Astrocyte (in vitro differentiated cells and primary cell): ENCODE measurements around the gene OR9Q1. TPM values are rescaled to one million over a fixed set of nuclear protein-coding genes. Genes with fewer than 3 reads are reported as not detected.

Experiments used
- DNase-seq: peaks from one replicate; pipeline ENCODE4 v3.0.0-alpha.2; 2010; ENCODE audit warnings: low read depth
- FAIRE-seq: peaks from 2 replicates; lab custom pipeline; 2011; peaks lifted over from hg19 to GRCh38; lab: Jason Lieb, UNC
- H2AFZ ChIP-seq: 2 replicates; pipeline ENCODE4 v1.6.0; 2012; ENCODE audit warnings: low read depth, low read length, inconsistent platforms
- H3K27ac ChIP-seq: 2 replicates; pipeline ENCODE4 v1.5.1; 2011; ENCODE audit warnings: low read depth, low read length, inconsistent platforms
- H3K27me3 ChIP-seq: 2 replicates; pipeline ENCODE4 v1.6.0; 2011; ENCODE audit warnings: low read length, inconsistent platforms; ENCODE audit not compliant: insufficient read depth
- H3K36me3 ChIP-seq: 2 replicates; pipeline ENCODE4 v1.5.1; 2011; ENCODE audit warnings: low read length, inconsistent platforms; ENCODE audit not compliant: insufficient read depth
- H3K4me1 ChIP-seq: 2 replicates; pipeline ENCODE4 v1.5.1; 2011; ENCODE audit warnings: low read length, inconsistent platforms; ENCODE audit not compliant: insufficient read depth
- H3K4me2 ChIP-seq: 2 replicates; pipeline ENCODE4 v1.6.0; 2012; ENCODE audit warnings: low read length, inconsistent platforms
- H3K4me3 ChIP-seq: 2 replicates; pipeline ENCODE4 v1.5.1; 2011; ENCODE audit warnings: low read depth, mild to moderate bottlenecking, low read length, inconsistent platforms; ENCODE audit not compliant: insufficient read depth
- H3K79me2 ChIP-seq: 2 replicates; pipeline ENCODE4 v1.6.0; 2012; ENCODE audit warnings: mild to moderate bottlenecking, low read length, inconsistent platforms; ENCODE audit not compliant: insufficient read depth
- H3K9ac ChIP-seq: 2 replicates; pipeline ENCODE4 v1.6.0; 2012; ENCODE audit warnings: mild to moderate bottlenecking, low read length, inconsistent platforms
- H3K9me3 ChIP-seq: 2 replicates; pipeline ENCODE4 v1.5.1; 2012; ENCODE audit warnings: low read depth, mild to moderate bottlenecking, low read length, inconsistent platforms; ENCODE audit not compliant: insufficient read depth
- H4K20me1 ChIP-seq: 2 replicates; pipeline ENCODE4 v1.6.0; 2012; ENCODE audit warnings: low read length, inconsistent platforms; ENCODE audit not compliant: insufficient read depth
- H3K27ac Mint-ChIP-seq: one replicate; pipeline ENCODE4 v1.8.0; 2021; ENCODE audit warnings: mild to moderate bottlenecking, mixed read lengths; ENCODE audit not compliant: unreplicated experiment
- H3K27me3 Mint-ChIP-seq: one replicate; pipeline ENCODE4 v1.8.0; 2021; ENCODE audit warnings: low read depth, mixed read lengths; ENCODE audit not compliant: unreplicated experiment
- H3K36me3 Mint-ChIP-seq: one replicate; pipeline ENCODE4 v1.8.0; 2021; ENCODE audit warnings: low read depth, mixed read lengths; ENCODE audit not compliant: unreplicated experiment
- H3K4me1 Mint-ChIP-seq: one replicate; pipeline ENCODE4 v1.8.0; 2021; ENCODE audit warnings: low read depth, mixed read lengths; ENCODE audit not compliant: unreplicated experiment
- H3K4me3 Mint-ChIP-seq: one replicate; pipeline ENCODE4 v1.8.0; 2021; ENCODE audit warnings: mild to moderate bottlenecking, moderate library complexity, mixed read lengths; ENCODE audit not compliant: unreplicated experiment
- H3K9me3 Mint-ChIP-seq: one replicate; pipeline ENCODE4 v1.8.0; 2021; ENCODE audit warnings: mild to moderate bottlenecking, mixed read lengths; ENCODE audit not compliant: unreplicated experiment
- CTCF ChIP-seq: IDR thresholded peaks from 2 replicates; pipeline ENCODE4 v1.5.1; 2011; ENCODE audit warnings: low read depth, mild to moderate bottlenecking, inconsistent platforms, low read length, moderate library complexity; ENCODE audit not compliant: insufficient read depth
- EZH2 ChIP-seq: IDR thresholded peaks from 2 replicates; pipeline ENCODE4 v1.6.1; 2012; ENCODE audit warnings: mild to moderate bottlenecking, low read length, inconsistent platforms; ENCODE audit not compliant: insufficient read depth
- total RNA-seq: library from RNA; stranded (reverse); gene quantifications from 2 replicates; pipeline ENCODE4 v1.2.1, GENCODE V29; 2021

OR9Q1 gene
- total RNA-seq, 1 donor from 2014 or later = not detected

GRCh38 chr11:58134151-58134550, 110.5 kb downstream of the OR9Q1 start:
- Histone ChIP-seq H3K4me2 (no peak overlapping the region), H3K4me1 (no peaks in the 10 kb centered on the region), H3K4me3 (no peak overlapping the region), H3K9ac (no peak overlapping the region), H3K9me3 (no peaks in the 10 kb centered on the region), H3K79me2 (no peaks in the 10 kb centered on the region), H2AFZ (no peak overlapping the region), H3K27me3 (no peaks in the 10 kb centered on the region), H3K27ac (no peak overlapping the region), H3K36me3 (no peaks in the 10 kb centered on the region), H4K20me1 (no peaks in the 10 kb centered on the region)
- Mint-ChIP-seq H3K36me3 (no peaks in the 10 kb centered on the region), H3K27me3 (peaks cover 5% of the 10 kb centered on the region), H3K4me1 (no peaks in the 10 kb centered on the region), H3K27ac (no peak overlapping the region), H3K9me3 (no peaks in the 10 kb centered on the region), H3K4me3 (no peak overlapping the region)
- FAIRE-seq = no peak
- no peak for DNase-seq
- TF ChIP-seq CTCF (no peak), EZH2 (no peak)

GRCh38 chr11:58135171-58135570, 111.5 kb downstream of the OR9Q1 start:
- H3K36me3 Mint-ChIP-seq = no peaks in the 10 kb centered on the region
- Histone ChIP-seq H3K4me1 (no peaks in the 10 kb centered on the region), H4K20me1 (no peaks in the 10 kb centered on the region), H3K27me3 (no peaks in the 10 kb centered on the region), H3K4me3 (no peak overlapping the region), H3K9me3 (no peaks in the 10 kb centered on the region), H3K79me2 (no peaks in the 10 kb centered on the region), H3K9ac (no peak overlapping the region), H3K4me2 (no peak overlapping the region), H2AFZ (no peak overlapping the region), H3K36me3 (no peaks in the 10 kb centered on the region), H3K27ac (no peak overlapping the region)
- DNase-seq (no peak), FAIRE-seq (no peak)
- no peaks in the 10 kb centered on the region for H3K4me1 Mint-ChIP-seq
- no peaks in the 10 kb centered on the region for H3K9me3 Mint-ChIP-seq
- H3K27me3 Mint-ChIP-seq = peaks cover 5% of the 10 kb centered on the region
- TF ChIP-seq EZH2 (no peak), CTCF (no peak)
- no peak overlapping the region for H3K4me3 Mint-ChIP-seq
- H3K27ac Mint-ChIP-seq = no peak overlapping the region

GRCh38 chr11:58142761-58143160, 119.1 kb downstream of the OR9Q1 start:
- Mint-ChIP-seq H3K27me3 (no peaks in the 10 kb centered on the region), H3K36me3 (no peaks in the 10 kb centered on the region), H3K4me3 (no peak overlapping the region), H3K27ac (no peak overlapping the region), H3K9me3 (peaks cover 3% of the 10 kb centered on the region), H3K4me1 (no peaks in the 10 kb centered on the region)
- Histone ChIP-seq H2AFZ (no peak overlapping the region), H3K79me2 (no peaks in the 10 kb centered on the region), H3K27ac (no peak overlapping the region), H3K4me1 (no peaks in the 10 kb centered on the region), H3K9ac (no peak overlapping the region), H3K27me3 (no peaks in the 10 kb centered on the region), H3K36me3 (no peaks in the 10 kb centered on the region), H3K4me3 (no peak overlapping the region), H4K20me1 (no peaks in the 10 kb centered on the region), H3K9me3 (no peaks in the 10 kb centered on the region), H3K4me2 (no peak overlapping the region)
- DNase-seq = no peak
- TF ChIP-seq EZH2 = no peak
- TF ChIP-seq CTCF = no peak
- no peak for FAIRE-seq
